T-cell (primary cell): ENCODE measurements around the gene PATZ1. TPM values are rescaled to one million over a fixed set of nuclear protein-coding genes. Genes with fewer than 3 reads are reported as not detected.

Source experiments
- ATAC-seq, 4 experiments: fragments of 200-7000 bp in 3 of 4; fragments of 150-1000 bp in 1 of 4; cut with Tn5 transposase; replicated peaks in 1 of 4; 1 replicate in 3 of 4; 2 replicates in 1 of 4; pipeline ENCODE4 v1.10.0; 2021; ENCODE audit warnings: moderate library complexity in 3 of 4, mild to moderate bottlenecking in 2 of 4, moderate number of reproducible peaks in 1 of 4
- CTCF ChIA-PET, 2 donors: fragments of 300-600 bp; sonication (Branson Sonifier 250); formaldehyde crosslinking; loops; one replicate each; lab custom pipeline; 2022; ENCODE audit warnings: antibody characterized with exemption in 2 of 2; lab: Charles Lee
- POLR2A ChIA-PET, 2 donors: fragments of 300-600 bp; sonication (Branson Sonifier 250); formaldehyde crosslinking; loops; one replicate each; lab custom pipeline; 2022; ENCODE audit warnings: antibody characterized with exemption in 2 of 2; lab: Charles Lee
- DNase-seq, 35 experiments: peaks; one replicate each; pipeline versions ENCODE4 v3.0.0 to v3.0.0-alpha.2; 2013 to 2023
- H3K27ac ChIP-seq: one replicate; pipeline ENCODE4 v1.5.1; 2013; ENCODE audit warnings: low read length
- H3K27me3 ChIP-seq, 2 experiments: replicated peaks in 1 of 2; 1 replicate in 1 of 2; 2 replicates in 1 of 2; pipeline versions ENCODE4 v1.6.1 to v1.7.0; 2013; ENCODE audit warnings: low read length in 1 of 2, mixed read lengths in 1 of 2; ENCODE audit not compliant: control insufficient read depth in 2 of 2, insufficient read depth in 2 of 2; ENCODE audit errors: extremely low read depth in 1 of 2
- H3K36me3 ChIP-seq, 2 donors: 1 replicate in 1 of 2; 2 replicates in 1 of 2; pipeline versions ENCODE4 v1.6.1 to v1.7.0; 2013; ENCODE audit warnings: low read length in 1 of 2; ENCODE audit not compliant: control insufficient read depth in 2 of 2, insufficient read depth in 1 of 2; ENCODE audit errors: extremely low read depth in 1 of 2
- H3K4me1 ChIP-seq, 2 experiments: 1 replicate in 1 of 2; 2 replicates in 1 of 2; pipeline versions ENCODE4 v1.6.1 to v1.7.0; 2013; ENCODE audit warnings: low read length in 2 of 2, mixed read lengths in 1 of 2; ENCODE audit not compliant: insufficient read depth in 2 of 2, control insufficient read depth in 1 of 2; ENCODE audit errors: extremely low read depth in 1 of 2
- H3K4me3 ChIP-seq, 2 donors: 1 replicate in 1 of 2; 2 replicates in 1 of 2; pipeline versions ENCODE4 v1.5.1 to v1.7.0; 2013; ENCODE audit warnings: mild to moderate bottlenecking in 2 of 2, low read length in 1 of 2, moderate library complexity in 1 of 2; ENCODE audit not compliant: control insufficient read depth in 1 of 2; ENCODE audit errors: extremely low read depth in 1 of 2
- H3K9me3 ChIP-seq: 2 replicates; pipeline ENCODE4 v1.7.0; 2013
- H3K27ac Mint-ChIP-seq, 2 donors: one replicate each; pipeline ENCODE4 v1.8.0; 2020 to 2021; ENCODE audit warnings: mild to moderate bottlenecking in 2 of 2, mixed read lengths in 2 of 2
- H3K27me3 Mint-ChIP-seq, 2 donors: one replicate each; pipeline ENCODE4 v1.8.0; 2021 to 2022; ENCODE audit warnings: mixed read lengths in 2 of 2
- H3K36me3 Mint-ChIP-seq: one replicate; pipeline ENCODE4 v1.8.0; 2021; ENCODE audit warnings: mixed read lengths
- H3K4me1 Mint-ChIP-seq, 3 donors: one replicate each; pipeline ENCODE4 v1.8.0; 2020 to 2022; ENCODE audit warnings: mixed read lengths in 3 of 3, mild to moderate bottlenecking in 1 of 3
- H3K4me3 Mint-ChIP-seq, 3 donors: one replicate each; pipeline ENCODE4 v1.8.0; 2020 to 2022; ENCODE audit warnings: mild to moderate bottlenecking in 3 of 3, mixed read lengths in 3 of 3, moderate library complexity in 3 of 3
- H3K9me3 Mint-ChIP-seq, 3 donors: one replicate each; pipeline ENCODE4 v1.8.0; 2020 to 2022; ENCODE audit warnings: mixed read lengths in 3 of 3
- WGBS: methylation state at CpG from one replicate; pipeline ENCODE4 v1.1.5; 2013; ENCODE audit warnings: missing lambda C conversion rate; ENCODE audit not compliant: insufficient coverage; 5-methylcytosine and 5-hydroxymethylcytosine counted together
- total RNA-seq, 35 experiments: library from RNA in 6 of 35; stranded (reverse) in 6 of 35; fragments of 120-200 nt in 1 of 35; gene quantifications; one replicate each; pipeline versions ENCODE4 v1.2.1 to v1.2.4 and lab custom pipeline; 2013 to 2026

PATZ1 gene
- total RNA-seq, 5 donors from 2014 or later (not counting 1 experiment from before 2014, with no cell fraction given): 53.1 to 56.7 (median 54.6) TPM

DNA sequence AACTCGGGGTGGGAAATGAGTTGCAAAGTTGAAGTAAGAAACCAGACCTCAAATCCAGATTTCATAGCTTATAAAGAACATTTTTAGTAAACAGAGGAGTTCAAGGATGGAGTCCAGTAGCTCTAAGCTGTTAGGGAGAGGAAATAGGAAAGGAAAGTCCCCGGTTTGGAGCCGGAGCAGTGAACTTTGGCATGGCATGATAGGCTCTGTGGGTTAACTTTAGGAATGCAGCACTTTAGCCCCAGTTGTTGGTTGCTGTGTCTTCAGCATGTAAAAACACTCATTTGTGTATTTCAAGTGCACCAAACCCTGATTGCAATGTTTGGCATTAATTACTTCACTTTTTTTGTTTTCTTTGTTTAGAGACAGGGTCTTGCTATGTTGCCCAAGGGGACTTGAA lies 45.2 kb downstream of the PATZ1 start:
- Mint-ChIP-seq H3K4me3 (no peak overlapping the region), H3K9me3 (no peaks in the 10 kb centered on the region), H3K27ac (peak overlapping the region in 1 of 2 donors; percentile 4), H3K27me3 (no peaks in the 10 kb centered on the region), H3K36me3 (peaks cover 21% of the 10 kb centered on the region), H3K4me1 (peaks cover 46 to 56% (median 55%) of the 10 kb centered on the region in 3 donors)
- WGBS: 90% methylated on average over 2 of the region's 3 CpGs
- Histone ChIP-seq H3K27ac (no peak overlapping the region), H3K9me3 (no peaks in the 10 kb centered on the region), H3K4me3 (no peak overlapping the region), H3K36me3 (peaks cover 0 to 7% of the 10 kb centered on the region in 2 donors), H3K27me3 (no peaks in the 10 kb centered on the region), H3K4me1 (peaks cover 7 to 12% of the 10 kb centered on the region in 2 experiments)
- DNase-seq (no peak), ATAC-seq (no peak)
- ChIA-PET CTCF (interaction anchor here (0.5 to 1.4 kb wide), 3 partner anchors 28 to 102 kb away, joined by 3 to 4 read pairs (median 3); no protein-coding TSS in a partner anchor), POLR2A (interaction anchor here (0.8 to 2.5 kb wide), 4 partner anchors 8 to 23 kb away, joined by 3 to 9 read pairs (median 3); partner anchors contain the start of gene PIK3IP1 (in 1 of the 2))

DNA sequence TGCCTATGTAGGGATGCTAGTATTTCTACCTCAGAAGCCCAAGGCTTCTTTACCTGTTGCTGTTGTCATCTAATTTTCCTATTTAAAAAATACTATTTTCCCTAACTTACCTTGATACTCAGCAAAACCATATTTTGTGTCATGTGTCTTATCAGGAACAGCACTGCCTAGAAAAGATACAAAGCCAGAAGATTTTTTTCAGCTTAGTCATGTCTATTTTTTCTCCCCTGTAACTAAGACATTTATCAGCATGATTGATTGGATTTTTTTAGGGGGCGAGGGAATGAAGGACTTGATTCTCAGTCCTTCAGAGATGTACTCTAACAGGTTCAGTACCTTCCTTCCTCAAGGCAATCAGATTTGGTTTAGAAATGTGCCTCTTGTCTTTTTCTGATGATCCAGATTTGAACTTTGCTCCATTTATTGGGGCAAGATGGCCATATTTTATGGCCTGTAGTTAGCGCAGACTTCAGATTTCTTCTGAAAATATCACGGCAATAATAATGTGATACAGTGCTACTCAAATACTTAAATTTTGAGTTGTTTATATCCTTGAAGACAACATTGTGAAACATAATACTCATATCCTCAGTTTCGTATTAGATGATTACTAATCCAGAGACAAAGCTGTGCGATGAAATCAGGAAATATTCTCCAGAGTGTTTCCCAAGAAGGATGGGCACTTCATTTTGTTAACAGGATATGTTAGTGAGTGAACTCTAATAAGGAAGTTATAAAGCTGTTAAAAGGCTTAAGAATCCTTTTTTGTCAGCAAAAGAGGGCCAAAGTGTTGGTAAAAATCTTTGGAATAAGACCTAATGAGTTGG lies 50.1 kb downstream of the PATZ1 start:
- CTCF ChIA-PET: no interaction called here
- ATAC-seq: no peak
- no peak for DNase-seq

DNA sequence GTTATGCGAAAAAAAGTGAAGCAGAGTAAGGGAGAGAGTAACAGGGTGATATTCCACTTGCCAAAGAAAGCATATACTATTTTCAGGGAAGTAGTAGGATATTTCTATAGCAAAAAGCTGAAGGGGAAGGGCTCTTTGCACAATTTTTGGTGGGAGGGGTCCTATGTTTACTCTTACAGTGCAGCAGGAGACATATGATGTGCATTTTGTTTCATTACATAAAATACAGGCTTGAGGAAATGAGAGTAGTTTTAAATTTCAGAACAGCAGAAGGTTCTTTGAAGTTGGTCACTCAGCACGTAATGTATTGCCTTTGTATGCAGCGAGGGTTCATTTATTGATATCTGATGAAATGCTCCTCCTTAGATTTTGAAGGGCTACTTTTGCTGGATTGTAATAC lies 50.8 kb downstream of the PATZ1 start:
- no peaks in the 10 kb centered on the region for H3K9me3 Mint-ChIP-seq
- peak overlapping the region; percentile 43 for H3K27ac ChIP-seq
- H3K27me3 Mint-ChIP-seq: no peaks in the 10 kb centered on the region
- H3K4me3 ChIP-seq: peak overlapping the region in 1 of 2 donors; percentile 20
- CTCF ChIA-PET: no interaction called here
- peak overlapping the region; percentile 86 to 95 for H3K27ac Mint-ChIP-seq
- H3K4me1 ChIP-seq: peaks cover 23 to 35% of the 10 kb centered on the region in 2 experiments
- POLR2A ChIA-PET: interaction anchor here in 1 of 2 donors (0.6 to 1.0 kb wide), 2 partner anchors 11 to 13 kb away, joined by 3 to 4 read pairs; no protein-coding TSS in a partner anchor
- DNase-seq (no peak), ATAC-seq (no peak)
- H3K4me3 Mint-ChIP-seq: peak overlapping the region; percentile 71 to 73 (median 71)
- no CpG with 5 or more reads among the region's 3 CpGs for WGBS
- H3K36me3 Mint-ChIP-seq: peaks cover 19% of the 10 kb centered on the region
- H3K27me3 ChIP-seq: no peaks in the 10 kb centered on the region
- no peaks in the 10 kb centered on the region for H3K36me3 ChIP-seq
- no peaks in the 10 kb centered on the region for H3K9me3 ChIP-seq
- peaks cover 58 to 69% (median 58%) of the 10 kb centered on the region in 3 donors for H3K4me1 Mint-ChIP-seq

More for the DNA sequence above, 50.1 kb downstream of the PATZ1 start:
- no peaks in the 10 kb centered on the region for H3K9me3 ChIP-seq
- Mint-ChIP-seq H3K27me3 (no peaks in the 10 kb centered on the region), H3K4me1 (peaks cover 62 to 72% (median 63%) of the 10 kb centered on the region in 3 donors), H3K4me3 (peak overlapping the region; percentile 71 to 73 (median 71)), H3K27ac (peak overlapping the region; percentile 86 to 95), H3K36me3 (peaks cover 17% of the 10 kb centered on the region), H3K9me3 (no peaks in the 10 kb centered on the region)
- WGBS: 0% methylated on average over 1 of the region's 5 CpGs
- H3K4me1 ChIP-seq: peaks cover 23 to 35% of the 10 kb centered on the region in 2 experiments
- POLR2A ChIA-PET: interaction anchor here (0.5 to 1.3 kb wide), 4 partner anchors 8 to 17 kb away, joined by 3 to 5 read pairs (median 4); no protein-coding TSS in a partner anchor
- H3K4me3 ChIP-seq: peak overlapping the region in 1 of 2 donors; percentile 20
- H3K27ac ChIP-seq: peak overlapping the region; percentile 43
- no peaks in the 10 kb centered on the region for H3K27me3 ChIP-seq
- H3K36me3 ChIP-seq: no peaks in the 10 kb centered on the region

DNA sequence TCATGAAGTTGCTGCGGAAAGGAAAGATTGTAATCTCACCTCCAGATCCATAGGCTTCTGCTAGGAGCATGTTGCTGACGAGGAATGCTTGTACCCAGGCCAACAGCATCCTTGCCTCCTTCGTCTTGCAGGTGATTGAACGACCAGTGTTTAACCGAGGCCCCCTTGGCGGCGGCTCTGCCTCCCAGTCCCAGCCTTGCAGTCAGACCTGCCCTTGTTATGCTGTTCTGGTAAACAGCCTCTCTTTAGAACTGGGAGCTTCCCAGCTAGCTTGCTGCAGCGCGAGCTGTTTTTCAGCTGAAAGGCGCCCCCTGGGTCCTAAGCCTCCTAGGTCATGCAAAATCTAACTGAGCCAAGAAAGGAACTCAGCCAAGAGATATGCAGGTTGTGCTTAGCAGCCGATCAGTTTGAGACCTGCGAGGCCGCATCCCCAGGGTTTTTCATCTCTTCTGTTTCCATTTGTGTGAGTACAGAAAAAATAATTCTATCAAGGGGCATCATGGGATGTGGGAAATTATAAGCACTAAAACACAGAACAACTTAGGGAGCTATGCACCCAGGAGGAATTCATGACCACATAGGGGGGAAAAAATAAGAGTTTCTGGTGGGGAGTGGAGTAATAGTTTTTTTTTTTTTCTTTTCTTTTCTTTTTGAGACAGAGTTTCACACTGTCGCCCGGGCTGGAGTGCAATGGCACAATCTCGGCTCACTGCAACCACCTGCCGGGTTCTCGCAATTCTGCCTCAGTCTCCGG lies 53.7 kb downstream of the PATZ1 start, which contains the start of gene PIK3IP1:
Gene PIK3IP1, minus strand, starts transcription at position 253 of the 754 bp plus-strand sequence. Its CDS starts 144 bp downstream, at position 109.
- no peaks in the 10 kb centered on the region for H3K27me3 Mint-ChIP-seq
- H3K36me3 Mint-ChIP-seq: peaks cover 40% of the 10 kb centered on the region
- H3K4me3 Mint-ChIP-seq: peak within 1 kb of the TSS; percentile 93 to 98 (median 97)
- ChIA-PET CTCF (interaction anchor here (0.7 to 2.6 kb wide), 10 partner anchors 13 to 702 kb away, joined by 3 to 21 read pairs (median 3); partner anchors contain the start of genes LIMK2 (in 1 of the 2), MORC2 (in 1 of the 2) and TUG1 (in 1 of the 2)), POLR2A (interaction anchor here (0.6 to 5.4 kb wide), 21 partner anchors 8 to 966 kb away, joined by 3 to 65 read pairs (median 5); partner anchors contain the start of genes PATZ1 (in 1 of the 2) and TBC1D10A (in 1 of the 2))
- WGBS: under 1% methylated on average over 10 of the region's 19 CpGs
- no peaks in the 10 kb centered on the region for H3K9me3 Mint-ChIP-seq
- peaks cover 65 to 78% (median 71%) of the 10 kb centered on the region in 3 donors for H3K4me1 Mint-ChIP-seq
- peak within 1 kb of the TSS; percentile 98 to 100 for H3K27ac Mint-ChIP-seq
- Histone ChIP-seq H3K36me3 (peaks cover 0 to 26% of the 10 kb centered on the region in 2 donors), H3K27me3 (no peaks in the 10 kb centered on the region), H3K27ac (peak within 1 kb of the TSS; percentile 98), H3K9me3 (no peaks in the 10 kb centered on the region), H3K4me1 (peaks cover 43 to 52% of the 10 kb centered on the region in 2 experiments), H3K4me3 (peak within 1 kb of the TSS; percentile 69 to 88)
- DNase-seq (peak; percentile 78 to 94 (median 89)), ATAC-seq (peak; percentile 51 to 59 (median 56))

DNA sequence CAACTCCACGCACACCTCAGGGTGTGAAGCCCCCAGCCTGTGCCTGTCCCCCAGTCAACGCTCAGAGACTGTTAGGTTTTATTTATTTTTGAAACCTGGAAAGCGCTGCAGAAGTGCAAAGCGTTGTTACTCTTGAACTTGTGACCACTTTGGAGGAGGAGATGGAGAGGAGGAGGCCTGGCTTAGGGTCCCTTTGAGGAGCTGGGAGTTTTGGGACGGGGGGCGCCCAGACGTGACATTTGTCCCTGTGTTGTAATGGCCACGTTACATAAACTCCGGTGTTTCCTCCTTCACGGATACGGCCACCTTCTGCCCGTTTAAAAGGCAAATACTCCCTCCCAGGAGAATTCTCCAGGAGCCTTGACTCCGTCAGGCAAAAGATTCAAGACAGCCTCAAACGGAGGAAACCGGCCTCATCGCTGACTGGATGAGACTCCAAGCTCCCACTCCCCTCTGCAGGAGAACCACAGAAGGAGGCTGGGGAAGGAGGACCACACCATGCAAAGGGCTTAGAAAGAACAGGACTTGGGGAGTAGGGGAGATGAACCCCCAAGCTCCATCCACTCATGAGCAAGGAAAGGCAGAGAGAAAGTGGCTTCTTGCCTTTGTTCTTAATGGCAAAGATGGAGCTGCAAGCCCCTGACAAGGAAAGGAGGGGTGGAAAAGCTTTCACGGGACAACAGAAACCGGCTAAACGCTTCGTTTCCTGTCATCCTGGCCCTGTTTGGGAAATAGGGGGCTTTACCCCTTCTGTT lies 54.5 kb downstream of the PATZ1 start:
- H3K4me3 ChIP-seq: peak overlapping the region; percentile 69 to 88
- ChIA-PET POLR2A (interaction anchor here (0.6 to 5.4 kb wide), 12 partner anchors 9 to 73 kb away, joined by 3 to 65 read pairs (median 8); partner anchors contain the start of gene PATZ1 (in 1 of the 2)), CTCF (interaction anchor here (0.8 to 2.6 kb wide), 9 partner anchors 13 to 323 kb away, joined by 3 to 21 read pairs (median 4); partner anchors contain the start of genes MORC2 (in 1 of the 2), PATZ1 (in 1 of the 2) and TUG1 (in 1 of the 2))
- DNase-seq (peak in 9 of 35 experiments; percentile 20 to 58 (median 42)), ATAC-seq (no peak)
- peak overlapping the region; percentile 98 for H3K27ac ChIP-seq
- H3K4me1 ChIP-seq: peaks cover 45 to 57% of the 10 kb centered on the region in 2 experiments
- peak overlapping the region; percentile 93 to 98 (median 97) for H3K4me3 Mint-ChIP-seq
- peaks cover 41% of the 10 kb centered on the region for H3K36me3 Mint-ChIP-seq
- no peaks in the 10 kb centered on the region for H3K9me3 Mint-ChIP-seq
- WGBS: 6% methylated on average over 12 of the region's 20 CpGs
- H3K9me3 ChIP-seq: no peaks in the 10 kb centered on the region
- H3K36me3 ChIP-seq: peaks cover 0 to 27% of the 10 kb centered on the region in 2 donors
- no peaks in the 10 kb centered on the region for H3K27me3 ChIP-seq
- H3K4me1 Mint-ChIP-seq: peaks cover 63 to 79% (median 72%) of the 10 kb centered on the region in 3 donors
- H3K27me3 Mint-ChIP-seq: no peaks in the 10 kb centered on the region
- peak overlapping the region; percentile 98 to 100 for H3K27ac Mint-ChIP-seq
